Activated CD8-positive, alpha-beta memory T cell treated with anti-CD3 and anti-CD28 coated beads, Interleukin-2, amount 50 U/mL, for 1 hour (primary cell): ENCODE results near the gene KRTAP1-4.
"Not testable (repeated sequence)": the region's sequence is repeated elsewhere in the genome, so short reads cannot be mapped to it uniquely, and the experiment has no call there.

Experiments
- DNase-seq: peaks from one replicate; pipeline ENCODE4 v3.0.0-alpha.2; 2020; ENCODE audit errors: extremely low read depth

The KRTAP1-4 gene, protein sequence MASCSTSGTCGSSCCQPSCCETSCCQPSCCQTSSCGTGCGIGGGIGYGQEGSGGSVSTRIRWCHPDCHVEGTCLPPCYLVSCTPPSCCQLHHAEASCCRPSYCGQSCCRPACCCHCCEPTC

DNA sequence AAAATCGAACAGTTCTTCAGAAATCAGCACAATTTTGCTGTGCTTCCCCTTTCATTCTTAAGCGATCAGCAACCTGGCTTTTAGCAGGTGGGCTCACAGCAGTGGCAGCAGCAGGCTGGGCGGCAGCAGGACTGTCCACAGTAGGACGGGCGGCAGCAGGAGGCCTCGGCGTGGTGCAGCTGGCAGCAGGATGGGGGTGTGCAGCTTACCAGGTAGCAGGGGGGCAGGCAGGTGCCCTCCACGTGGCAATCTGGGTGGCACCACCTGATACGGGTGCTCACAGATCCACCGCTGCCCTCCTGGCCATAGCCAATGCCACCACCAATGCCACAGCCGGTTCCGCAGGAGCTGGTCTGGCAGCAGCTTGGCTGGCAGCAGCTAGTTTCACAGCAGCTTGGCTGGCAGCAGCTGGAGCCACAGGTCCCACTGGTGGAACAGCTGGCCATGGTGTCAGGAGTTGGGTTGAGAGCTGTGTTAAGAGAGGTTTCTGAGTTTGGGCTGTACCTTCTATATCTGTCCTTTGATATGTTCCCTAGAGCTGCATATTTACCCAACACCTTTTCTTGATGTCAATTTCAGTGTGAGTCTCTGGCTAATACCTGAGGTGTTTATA, at the start of gene KRTAP1-4:
Gene KRTAP1-4 (minus strand): TSS at position 563 of the 613 bp plus-strand sequence. CDS start 117 bp downstream, at position 446.
- DNase-seq = no peak

DNA sequence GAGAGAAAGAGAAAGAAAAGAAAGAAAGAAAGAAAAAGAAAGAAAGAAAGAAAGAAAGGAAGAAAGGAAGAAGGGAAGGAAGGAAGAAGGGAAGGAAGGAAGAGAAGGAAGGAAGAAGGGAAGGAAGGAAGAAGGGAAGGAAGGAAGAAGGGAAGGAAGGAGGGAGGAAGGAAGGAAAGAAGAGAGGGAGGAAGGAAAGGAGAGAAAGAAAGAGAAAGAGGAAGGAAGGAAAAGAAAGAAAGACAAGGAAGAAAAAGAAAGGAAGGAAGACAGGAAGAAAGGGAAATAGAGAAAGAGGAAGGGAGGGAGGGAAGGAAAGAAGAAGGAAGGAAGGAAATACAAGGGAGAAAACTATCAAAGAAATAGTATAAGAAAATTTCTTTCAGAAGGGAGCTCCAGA, 46.8 kb upstream of the KRTAP1-4 start:
- DNase-seq = no peak

DNA sequence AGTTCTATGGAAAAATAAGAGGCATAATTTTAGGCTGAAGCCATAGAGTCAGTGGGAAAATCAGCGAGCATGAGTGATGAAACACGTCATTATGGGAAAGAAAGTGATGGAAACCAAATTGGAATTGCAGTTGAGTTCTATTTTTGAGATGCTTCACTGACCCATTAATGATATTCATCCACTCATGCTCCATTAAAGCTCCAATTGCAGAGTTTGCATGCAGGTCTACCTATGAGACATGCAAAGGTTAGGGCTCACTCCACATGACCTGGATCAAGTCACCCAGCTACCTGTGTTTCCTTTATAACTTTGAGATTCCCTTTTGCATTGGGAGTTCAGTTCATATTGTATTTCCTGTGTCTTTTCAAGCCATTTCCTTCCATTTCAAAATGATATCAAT, 43.7 kb upstream of the KRTAP1-4 start:
- DNase-seq = no peak

DNA sequence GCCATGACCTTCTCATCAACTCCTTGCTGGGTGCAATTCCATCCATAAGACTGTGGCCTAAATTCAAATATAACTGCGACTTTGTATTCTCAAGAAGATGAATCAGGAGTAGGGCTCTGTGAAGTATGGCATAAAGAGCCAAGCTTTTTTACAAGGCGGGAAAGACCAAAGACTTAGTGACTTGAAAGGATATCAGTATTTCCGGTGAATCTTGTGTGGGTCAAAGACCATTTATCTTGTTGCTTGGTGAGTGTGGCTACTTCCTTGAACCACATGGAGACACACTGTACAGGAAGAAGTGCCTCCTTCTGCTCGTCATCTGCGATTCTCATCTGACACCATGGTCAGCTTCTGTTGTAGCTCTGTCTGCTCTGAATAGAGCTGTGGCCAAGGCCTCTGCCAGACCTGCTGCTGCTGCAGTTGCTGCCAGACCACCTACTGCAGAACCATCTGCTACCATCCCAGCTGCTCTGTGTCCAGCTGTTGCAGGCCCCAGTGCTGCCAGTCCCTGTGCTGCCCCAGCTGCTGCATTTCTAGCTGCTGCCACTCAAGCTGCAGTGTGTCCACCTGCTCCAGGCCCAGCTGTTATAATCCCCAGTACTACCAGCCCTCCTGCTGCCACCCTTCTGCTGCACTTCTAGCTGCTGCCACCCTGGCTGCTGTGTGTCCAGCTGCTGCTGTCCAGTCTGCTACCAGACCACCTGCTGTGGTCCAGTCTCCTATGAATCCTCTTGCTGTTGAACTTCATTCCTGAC, 41.8 kb upstream of the KRTAP1-4 start:
- no peak for DNase-seq

DNA sequence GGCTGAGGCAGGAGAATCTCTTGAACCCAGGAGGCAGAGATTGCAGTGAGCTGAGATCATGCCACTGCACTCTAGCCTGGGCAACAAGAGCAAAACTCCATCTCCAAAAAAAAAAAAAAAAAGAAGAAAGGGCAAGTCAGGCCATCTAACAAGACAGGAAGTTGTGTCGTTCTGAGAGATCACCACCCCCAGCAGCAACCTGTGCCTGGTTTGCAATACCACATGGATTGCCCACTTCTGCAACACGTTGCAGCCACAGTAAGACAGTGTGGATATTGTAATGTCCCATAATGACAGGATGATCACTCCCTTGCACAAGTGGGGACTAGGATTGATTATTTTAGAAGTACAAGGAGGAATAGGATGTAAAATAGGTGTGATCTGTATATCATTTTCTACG, 39.0 kb upstream of the KRTAP1-4 start:
- no peak for DNase-seq

DNA sequence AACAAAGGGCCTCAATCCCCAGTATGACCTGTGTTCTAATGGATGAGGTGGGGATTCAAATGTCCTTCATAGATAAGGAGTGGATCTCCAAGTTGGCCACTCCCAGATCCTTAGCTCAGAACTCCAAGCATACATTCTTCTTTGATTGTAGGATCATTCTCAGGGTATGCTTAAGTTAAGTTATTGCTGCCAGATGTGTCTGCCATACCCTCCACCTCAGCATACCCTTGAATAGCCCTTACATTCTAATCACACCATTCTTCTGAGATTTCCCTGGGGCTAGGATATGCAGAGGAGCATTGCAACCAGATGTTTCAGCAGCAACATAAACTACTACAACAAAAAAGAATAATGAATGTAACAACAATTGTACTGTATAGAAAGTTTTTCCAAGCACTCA, 37.3 kb upstream of the KRTAP1-4 start:
- no peak for DNase-seq

DNA sequence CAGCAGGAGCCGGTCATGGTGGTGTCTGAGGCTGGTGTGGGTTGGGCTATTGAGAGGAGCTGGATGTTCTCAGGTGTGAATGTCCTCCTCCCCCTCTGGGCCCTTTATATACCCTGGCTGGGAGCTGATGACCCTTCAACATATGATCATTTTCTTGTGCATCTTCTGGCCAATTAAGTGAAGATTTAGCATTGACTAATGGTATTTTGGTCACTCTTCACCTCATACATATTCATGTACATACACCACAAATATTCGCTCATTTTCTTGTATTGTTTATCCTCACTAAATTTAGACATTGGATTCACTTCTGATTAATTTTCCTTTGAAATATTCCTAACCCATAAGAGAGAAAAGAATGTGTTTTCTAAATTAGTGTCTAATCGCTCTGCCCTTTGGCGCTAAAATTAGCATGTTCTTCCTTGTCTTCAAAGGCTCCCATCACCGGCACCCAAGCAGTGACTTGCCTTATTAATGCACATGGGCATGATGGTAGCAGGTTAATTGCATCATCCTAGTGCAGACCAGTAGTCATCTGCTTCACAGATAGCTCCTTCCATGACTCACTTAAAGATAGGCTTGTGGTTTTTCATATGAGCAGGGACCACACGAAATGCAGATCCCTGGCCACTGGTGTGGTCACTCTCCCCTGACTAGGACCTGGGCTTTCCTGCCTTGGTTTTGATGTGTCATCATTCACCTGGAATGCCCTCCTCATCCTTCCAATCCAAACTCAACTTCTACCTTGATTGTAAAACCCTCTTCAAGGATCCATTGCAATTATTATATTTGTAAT, 36.0 kb upstream of the KRTAP1-4 start, which contains the start of gene KRTAP2-4:
Gene KRTAP2-4 (minus strand): TSS at position 51 of the 796 bp plus-strand sequence. CDS start 34 bp downstream, at position 17.
- DNase-seq = no peak

DNA sequence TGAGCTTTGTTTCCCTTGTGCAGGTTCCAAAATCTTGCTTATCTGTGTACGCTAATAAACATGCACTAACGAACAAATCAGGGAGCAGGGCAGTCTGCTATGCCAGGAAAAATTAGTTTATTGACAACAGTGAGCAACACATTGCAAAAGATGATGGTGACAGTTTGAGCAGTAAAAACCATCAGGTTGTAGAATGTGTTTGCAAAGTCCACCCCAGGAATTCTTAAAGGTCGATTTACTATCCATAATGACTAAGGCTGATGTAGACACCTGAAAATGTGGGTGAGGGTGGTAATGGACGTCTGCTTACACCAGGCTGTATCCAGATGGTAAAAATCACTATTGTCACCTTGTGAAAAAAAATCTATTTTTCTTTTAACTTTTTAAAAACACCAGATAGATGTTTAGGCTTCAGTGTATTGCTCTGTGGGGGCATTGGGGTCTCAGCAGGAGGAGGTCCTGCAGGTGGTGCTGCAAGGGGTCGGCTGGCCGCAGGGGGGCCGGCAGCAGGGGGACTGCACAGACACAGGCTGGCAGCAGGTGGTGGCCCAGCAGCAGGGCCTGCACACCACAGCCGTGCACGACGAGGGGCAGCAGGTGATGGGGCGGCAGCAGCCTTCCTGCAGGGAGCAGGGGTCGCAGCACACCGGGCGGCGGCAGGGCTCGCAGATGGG, 35.2 kb upstream of the KRTAP1-4 start:
- DNase-seq = not testable (repeated sequence)

DNA sequence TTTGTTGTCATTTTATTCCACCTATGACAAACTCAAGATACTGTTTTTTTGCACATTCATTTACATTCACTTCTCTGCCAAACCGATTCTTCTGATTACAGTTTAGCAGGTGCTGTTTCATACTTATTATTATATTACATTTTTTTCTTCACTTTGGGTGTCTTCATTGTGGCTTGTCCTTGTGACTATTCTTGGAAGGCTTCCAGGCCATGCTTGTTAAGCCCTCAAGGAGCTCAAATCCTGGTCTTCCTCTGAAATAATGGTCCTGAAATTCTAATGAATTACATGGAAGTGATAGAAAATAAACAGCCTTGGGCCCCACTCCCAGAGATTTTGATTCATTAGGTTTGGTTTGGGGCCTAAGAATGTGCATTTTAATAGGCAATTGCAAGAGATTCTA, 34.3 kb upstream of the KRTAP1-4 start:
- no peak for DNase-seq

DNA sequence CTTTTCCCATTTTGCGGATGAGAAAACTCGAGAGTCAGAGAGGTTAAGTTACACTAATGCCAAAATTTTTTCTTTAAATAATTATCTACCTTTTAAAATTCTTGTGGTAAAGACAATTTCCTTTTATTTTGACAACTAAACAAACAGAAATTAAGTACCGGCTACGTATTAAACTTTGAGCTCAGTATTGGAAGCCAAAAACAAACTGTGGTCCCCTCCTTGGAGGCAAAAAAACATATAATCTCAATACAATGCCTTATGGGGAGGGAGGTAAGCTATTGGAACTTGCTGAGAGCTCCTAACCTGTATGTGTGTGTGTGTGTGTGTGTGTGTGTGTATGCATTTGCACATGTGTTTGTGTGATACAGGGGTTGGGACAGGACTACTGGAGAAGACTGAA, 33.5 kb upstream of the KRTAP1-4 start:
- no peak for DNase-seq

DNA sequence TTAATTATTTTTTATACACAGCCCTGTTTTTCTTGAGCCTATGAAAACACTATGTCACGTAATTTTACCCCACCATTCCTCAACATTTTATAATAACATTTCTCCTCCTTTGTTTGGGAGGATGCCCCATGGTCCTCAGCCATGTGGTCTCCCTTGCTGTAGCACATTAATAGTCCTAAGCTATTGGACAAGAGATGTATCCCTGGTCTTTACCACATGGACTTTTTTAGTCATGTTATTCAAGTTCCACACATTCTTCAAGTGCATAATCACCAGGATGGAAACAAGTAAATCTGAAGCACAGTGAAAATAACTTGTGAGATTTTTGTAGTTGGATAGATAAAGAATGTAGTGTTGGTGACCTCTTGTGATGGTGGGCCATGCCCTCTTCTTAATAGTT, 32.0 kb upstream of the KRTAP1-4 start:
- DNase-seq = no peak

DNA sequence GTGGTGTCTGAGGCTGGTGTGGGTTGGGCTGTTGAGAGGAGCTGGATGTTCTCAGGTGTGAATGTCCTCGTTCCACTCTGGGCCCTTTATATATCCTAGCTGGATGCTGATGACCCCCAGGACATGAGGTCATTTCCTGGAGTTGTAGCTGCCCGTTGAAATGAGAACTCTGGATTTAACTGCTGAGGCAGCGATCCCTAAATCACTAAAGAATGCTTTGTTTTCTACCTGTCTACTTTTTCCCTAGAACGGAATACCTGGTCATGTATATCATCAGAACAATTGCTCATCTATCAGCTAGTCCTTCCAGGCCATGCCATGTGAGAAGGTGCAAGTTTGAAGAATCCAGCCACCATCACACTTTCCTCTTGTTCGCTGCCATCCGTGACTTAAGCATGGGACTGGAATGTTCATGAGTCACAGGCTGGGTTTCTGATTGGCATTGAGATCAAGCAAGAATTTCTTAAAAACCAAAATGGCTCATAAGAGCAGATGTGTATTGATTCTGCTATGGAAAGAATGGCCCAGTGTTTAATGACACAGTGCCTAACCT, 30.1 kb upstream of the KRTAP1-4 start, which contains the start of gene KRTAP2-3:
Gene KRTAP2-3 (minus strand): TSS at position 63 of the 553 bp plus-strand sequence. CDS start 64 bp downstream, outside the sequence.
- no peak for DNase-seq

DNA sequence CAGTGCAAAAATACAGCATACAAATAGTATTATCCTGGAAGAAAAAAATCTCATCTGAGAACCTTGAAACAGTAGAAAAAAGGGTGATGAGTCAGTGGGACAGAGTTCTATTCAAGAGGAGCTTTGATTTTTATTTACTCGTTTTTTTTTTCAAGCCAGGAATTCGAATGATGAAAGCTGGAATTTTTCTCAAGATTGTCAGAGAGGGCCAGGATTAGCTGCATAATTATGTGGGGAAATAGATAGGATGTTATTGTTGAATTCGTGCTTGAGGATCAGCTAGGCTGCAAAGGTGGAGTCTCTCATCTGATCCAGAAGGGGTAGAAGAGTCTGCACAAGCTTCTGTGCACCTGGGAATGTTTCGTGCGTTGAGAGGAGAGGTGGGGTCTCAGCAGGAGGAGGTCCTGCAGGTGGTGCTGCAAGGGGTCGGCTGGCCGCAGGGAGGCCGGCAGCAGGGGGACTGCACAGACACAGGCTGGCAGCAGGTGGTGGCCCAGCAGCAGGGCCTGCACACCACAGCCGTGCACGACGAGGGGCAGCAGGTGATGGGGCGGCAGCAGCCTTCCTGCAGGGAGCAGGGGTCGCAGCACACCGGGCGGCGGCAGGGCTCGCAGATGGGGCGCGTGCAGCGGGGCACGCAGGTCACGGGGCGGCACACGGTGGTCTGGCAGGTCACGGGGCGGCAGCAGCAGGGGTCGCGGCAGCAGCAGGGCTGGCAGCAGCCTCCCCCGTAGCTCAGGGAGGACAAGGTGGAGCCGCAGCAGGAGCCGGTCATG, 29.5 kb upstream of the KRTAP1-4 start:
- not testable (repeated sequence) for DNase-seq

DNA sequence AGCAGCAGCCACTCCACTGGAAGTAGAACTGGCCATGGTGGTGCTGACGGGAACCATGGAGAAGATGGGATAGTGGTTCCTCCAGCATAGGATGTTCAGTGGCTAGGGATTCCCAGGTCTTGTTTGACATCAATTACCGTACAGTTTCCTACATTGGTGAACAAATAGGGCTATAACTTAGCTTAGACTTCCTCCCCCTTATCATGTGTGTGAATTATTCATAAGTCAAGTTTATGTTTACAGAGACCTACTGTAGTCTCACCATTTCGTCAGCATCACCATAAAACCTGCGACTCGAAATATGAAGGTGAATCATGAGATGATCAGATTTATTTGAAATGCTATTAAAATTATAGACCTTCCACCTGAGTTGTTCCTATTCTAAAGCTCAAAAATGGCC, 28.7 kb upstream of the KRTAP1-4 start:
- DNase-seq = no peak

DNA sequence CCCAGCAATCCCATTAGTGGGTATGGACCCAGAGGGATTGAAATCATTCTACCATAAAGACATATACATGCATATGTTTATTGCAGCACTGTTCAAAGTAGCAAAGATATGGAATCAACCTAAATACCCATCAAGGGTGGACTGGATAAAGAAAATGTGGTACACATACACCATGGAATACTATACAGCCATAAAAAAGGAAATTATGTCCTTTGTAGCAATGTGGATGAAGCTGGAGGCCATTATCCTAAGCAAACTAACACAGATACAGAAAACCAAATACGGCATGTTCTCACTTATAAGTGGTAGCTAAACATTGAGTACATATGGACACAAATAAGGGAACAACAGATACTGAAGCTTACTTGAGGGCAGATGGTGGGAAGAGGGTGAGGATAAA, 27.6 kb upstream of the KRTAP1-4 start:
- DNase-seq = no peak

DNA sequence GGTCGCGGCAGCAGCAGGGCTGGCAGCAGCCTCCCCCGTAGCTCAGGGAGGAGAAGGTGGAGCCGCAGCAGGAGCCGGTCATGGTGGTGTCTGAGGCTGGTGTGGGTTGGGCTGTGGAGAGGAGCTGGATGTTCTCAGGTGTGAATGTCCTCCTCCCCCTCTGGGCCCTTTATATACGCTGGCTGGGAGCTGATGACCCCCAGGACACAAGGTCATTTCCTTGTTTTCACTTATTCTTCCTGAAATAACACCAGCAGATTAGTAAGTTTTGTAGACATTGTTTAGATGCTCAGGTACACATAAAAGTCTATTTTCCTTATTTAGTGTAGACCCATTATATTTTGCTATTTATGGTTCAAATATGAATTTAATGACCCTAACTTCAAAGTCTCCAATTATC, 25.1 kb upstream of the KRTAP1-4 start, which contains the start of gene KRTAP2-2:
Gene KRTAP2-2 (minus strand): TSS at position 101 of the 400 bp plus-strand sequence. CDS start 19 bp downstream, at position 82.
- not testable (repeated sequence) for DNase-seq

DNA sequence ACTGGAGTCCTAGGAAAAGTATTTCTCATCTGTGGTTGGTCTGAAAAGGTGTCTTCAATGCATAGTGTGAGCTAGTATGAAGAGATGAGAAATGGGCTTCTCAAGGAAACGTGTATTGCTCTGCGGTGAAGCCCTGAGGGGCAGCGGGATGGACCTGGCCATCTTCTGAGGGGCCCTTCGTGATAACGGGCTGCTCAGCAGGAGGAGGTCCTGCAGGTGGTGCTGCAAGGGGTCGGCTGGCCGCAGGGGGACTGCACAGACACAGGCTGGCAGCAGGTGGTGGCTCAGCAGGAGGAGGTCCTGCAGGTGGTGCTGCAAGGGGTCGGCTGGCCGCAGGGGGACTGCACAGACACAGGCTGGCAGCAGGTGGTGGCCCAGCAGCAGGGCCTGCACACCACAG, 24.6 kb upstream of the KRTAP1-4 start:
- not testable (repeated sequence) for DNase-seq

DNA sequence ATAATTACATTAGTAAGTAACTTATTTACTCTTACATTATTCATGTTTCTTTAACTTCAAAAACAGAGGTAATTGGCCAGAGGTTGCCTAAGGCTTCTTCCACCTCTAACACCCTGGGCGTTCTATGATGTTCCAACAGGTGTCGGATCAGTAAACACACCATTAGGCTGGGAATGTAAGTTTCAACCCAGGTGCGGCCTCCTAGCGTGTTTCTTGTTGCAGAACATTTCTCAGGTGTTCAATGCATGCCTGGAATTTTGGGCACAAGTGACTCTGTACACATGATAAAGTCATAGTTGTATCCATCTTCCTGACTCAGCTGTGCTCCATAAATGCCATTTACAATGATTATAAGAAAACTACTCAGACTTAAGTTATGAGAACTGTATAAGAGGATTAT, 24.0 kb upstream of the KRTAP1-4 start:
- DNase-seq = no peak

DNA sequence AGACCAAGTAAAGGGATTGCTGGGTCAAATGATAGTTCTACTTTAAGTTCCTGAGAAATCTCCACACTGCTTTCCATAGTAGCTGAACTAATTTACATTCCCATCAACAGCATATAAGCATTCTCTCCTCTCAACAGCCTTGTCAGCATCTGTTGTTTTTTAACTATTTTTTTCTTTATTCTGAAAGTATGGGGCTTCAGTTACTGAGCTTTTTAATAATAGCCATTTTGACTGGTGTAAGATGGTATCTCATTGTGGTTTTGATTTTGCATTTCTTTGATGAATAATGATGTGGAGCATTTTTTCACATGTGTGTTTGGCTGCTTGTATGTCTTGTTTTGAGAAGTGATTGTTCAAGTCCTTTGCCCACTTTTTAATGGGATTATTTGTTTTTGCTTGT, 22.6 kb upstream of the KRTAP1-4 start:
- DNase-seq = no peak

DNA sequence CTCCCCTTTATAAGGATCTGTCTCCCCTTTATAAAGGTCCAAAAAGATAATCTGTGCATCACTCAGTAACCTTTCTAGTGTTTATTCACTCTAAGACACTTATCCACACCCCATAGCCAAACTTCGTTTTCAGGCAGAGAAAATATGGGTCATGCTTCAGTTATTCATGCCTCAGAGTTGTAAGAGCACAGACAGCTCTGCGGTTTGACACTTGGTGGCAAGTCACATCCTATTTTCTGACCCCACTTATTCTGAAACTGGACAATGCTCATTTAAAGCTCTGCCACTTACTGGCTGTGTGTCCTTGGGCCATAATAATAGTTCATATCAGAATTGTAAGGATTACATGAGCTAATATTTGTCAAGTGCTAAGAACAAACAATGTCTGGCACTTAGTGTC, 19.1 kb upstream of the KRTAP1-4 start:
- no peak for DNase-seq
